Measurements from ENCODE around the gene TENM4. TPM values are rescaled to one million over a fixed set of nuclear protein-coding genes. Genes with fewer than 3 reads are reported as not detected.

The TENM4 gene
- total RNA-seq, 4 donors from 2014 or later = 2.3 to 18.9 (median 4.5) TPM

- ATAC-seq (ENCODE audit: low FRiP score) (no peak), DNase-seq (ENCODE audit: low spot score) (no peak)
- no peak for TF ChIP-seq CTCF (IDR thresholded peaks at IDR 0.05)
Measured at GRCh38 chr11:79314906-79315689, 125.7 kb downstream of the TENM4 start.

GRCh38 chr11:79313530-79313913 lies 127.3 kb downstream of the TENM4 start:
- DNase-seq (ENCODE audit: low spot score) (no peak), ATAC-seq (ENCODE audit: low FRiP score) (no peak)
- no peak for TF ChIP-seq CTCF (IDR thresholded peaks at IDR 0.05)

- ATAC-seq (ENCODE audit: low FRiP score) (peak; percentile 35), DNase-seq (ENCODE audit: low spot score) (no peak)
- no peak for TF ChIP-seq CTCF (IDR thresholded peaks at IDR 0.05)
Measured at GRCh38 chr11:79312617-79313529, 128.0 kb downstream of the TENM4 start.

- DNase-seq (ENCODE audit: low spot score) (no peak), ATAC-seq (ENCODE audit: low FRiP score) (no peak)
- TF ChIP-seq CTCF (IDR thresholded peaks at IDR 0.05) = no peak
Measured at GRCh38 chr11:79311461-79311860, 129.4 kb downstream of the TENM4 start.

GRCh38 chr11:79309407-79309806 lies 131.4 kb downstream of the TENM4 start:
- no peak for TF ChIP-seq CTCF (IDR thresholded peaks at IDR 0.05)
- DNase-seq (ENCODE audit: low spot score) (no peak), ATAC-seq (ENCODE audit: low FRiP score) (no peak)

GRCh38 chr11:79308429-79308828 lies 132.4 kb downstream of the TENM4 start:
- DNase-seq (ENCODE audit: low spot score) (no peak), ATAC-seq (ENCODE audit: low FRiP score) (no peak)
- TF ChIP-seq CTCF (IDR thresholded peaks at IDR 0.05) = no peak

All from omental fat pad (tissue), 4 donors.